KMS-11 (cell line): ENCODE results near the gene EEA1.
A peak's percentile ranks its signal among the peaks of the same experiment; 100 is the strongest.

Experiments used
- H2AFZ ChIP-seq: fragments of 200-600 bp; sonication (generic); 2 replicates; pipeline ENCODE4 v1.6.1; 2016; ENCODE audit warnings: antibody characterized with exemption, mixed run types, low read depth
- H3K27ac ChIP-seq: fragments of 200-600 bp; sonication (generic); 2 replicates; pipeline ENCODE4 v1.6.1; 2016; ENCODE audit warnings: mild to moderate bottlenecking, mixed run types
- H3K27me3 ChIP-seq: fragments of 200-600 bp; sonication (generic); 2 replicates; pipeline ENCODE4 v1.6.1; 2017; ENCODE audit warnings: mild to moderate bottlenecking, low read depth, mixed run types, moderate library complexity; ENCODE audit not compliant: insufficient read depth
- H3K36me3 ChIP-seq: fragments of 200-600 bp; sonication (generic); 2 replicates; pipeline ENCODE4 v1.6.1; 2017; ENCODE audit warnings: mild to moderate bottlenecking, mixed run types; ENCODE audit not compliant: insufficient read depth
- H3K4me1 ChIP-seq: fragments of 200-600 bp; sonication (generic); 2 replicates; pipeline ENCODE4 v1.6.1; 2016; ENCODE audit warnings: mild to moderate bottlenecking, low read depth, mixed run types; ENCODE audit not compliant: poor library complexity, severe bottlenecking
- H3K4me2 ChIP-seq: fragments of 200-600 bp; sonication (generic); 2 replicates; pipeline ENCODE4 v1.7.0; 2016; ENCODE audit warnings: mild to moderate bottlenecking, mixed run types
- H3K4me3 ChIP-seq: fragments of 200-600 bp; sonication (generic); IDR thresholded peaks from 2 replicates; pipeline ENCODE4 v1.6.1; 2017; ENCODE audit warnings: low read depth, low read length, mixed read lengths; ENCODE audit not compliant: insufficient read depth
- H3K79me2 ChIP-seq: fragments of 200-600 bp; sonication (generic); 2 replicates; pipeline ENCODE4 v1.6.1; 2016; ENCODE audit warnings: low read depth, mixed run types; ENCODE audit not compliant: insufficient read depth
- H3K9ac ChIP-seq: fragments of 200-600 bp; sonication (generic); 2 replicates; pipeline ENCODE4 v1.6.1; 2016; ENCODE audit warnings: mild to moderate bottlenecking, mixed run types
- H4K20me1 ChIP-seq: fragments of 200-600 bp; sonication (generic); 2 replicates; pipeline ENCODE4 v1.6.1; 2016; ENCODE audit warnings: mild to moderate bottlenecking, mixed run types; ENCODE audit not compliant: insufficient read depth
- TF ChIP-seq, protein P1 (sequence below): fragments of 200-600 bp; sonication (generic); conservative IDR thresholded peaks from 2 replicates; pipeline ENCODE4 v1.6.1; 2017; ENCODE audit warnings: low read depth, mild to moderate bottlenecking, antibody characterized with exemption, low read length, moderate library complexity, mixed read lengths

Gene EEA1

DNA sequence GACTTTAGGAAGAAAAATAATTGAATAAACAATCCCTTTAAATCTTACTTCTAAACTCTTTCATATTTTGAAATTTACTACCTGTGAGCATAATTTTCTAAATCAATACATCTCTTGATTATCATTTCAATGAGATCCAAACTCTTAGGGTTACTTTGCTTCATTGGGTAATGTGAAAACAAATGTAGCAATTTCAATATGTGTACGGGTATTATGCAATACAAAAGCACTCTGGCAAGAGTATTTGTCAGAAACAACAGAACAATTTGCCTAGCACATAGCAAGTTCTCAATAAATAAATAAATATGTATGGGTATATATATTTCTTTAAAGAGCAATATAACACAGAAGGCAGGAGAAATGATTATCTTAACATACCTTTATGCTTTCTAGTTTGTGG is 149.2 kb downstream of the EEA1 start:
- H3K36me3 ChIP-seq = no peaks in the 10 kb centered on the region
- H3K4me3 ChIP-seq = no peak overlapping the region
- TF ChIP-seq, protein P1, sequence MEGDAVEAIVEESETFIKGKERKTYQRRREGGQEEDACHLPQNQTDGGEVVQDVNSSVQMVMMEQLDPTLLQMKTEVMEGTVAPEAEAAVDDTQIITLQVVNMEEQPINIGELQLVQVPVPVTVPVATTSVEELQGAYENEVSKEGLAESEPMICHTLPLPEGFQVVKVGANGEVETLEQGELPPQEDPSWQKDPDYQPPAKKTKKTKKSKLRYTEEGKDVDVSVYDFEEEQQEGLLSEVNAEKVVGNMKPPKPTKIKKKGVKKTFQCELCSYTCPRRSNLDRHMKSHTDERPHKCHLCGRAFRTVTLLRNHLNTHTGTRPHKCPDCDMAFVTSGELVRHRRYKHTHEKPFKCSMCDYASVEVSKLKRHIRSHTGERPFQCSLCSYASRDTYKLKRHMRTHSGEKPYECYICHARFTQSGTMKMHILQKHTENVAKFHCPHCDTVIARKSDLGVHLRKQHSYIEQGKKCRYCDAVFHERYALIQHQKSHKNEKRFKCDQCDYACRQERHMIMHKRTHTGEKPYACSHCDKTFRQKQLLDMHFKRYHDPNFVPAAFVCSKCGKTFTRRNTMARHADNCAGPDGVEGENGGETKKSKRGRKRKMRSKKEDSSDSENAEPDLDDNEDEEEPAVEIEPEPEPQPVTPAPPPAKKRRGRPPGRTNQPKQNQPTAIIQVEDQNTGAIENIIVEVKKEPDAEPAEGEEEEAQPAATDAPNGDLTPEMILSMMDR = no peak
- no peak overlapping the region for H3K27ac ChIP-seq
- no peak overlapping the region for H3K4me2 ChIP-seq
- H2AFZ ChIP-seq = no peak overlapping the region
- peaks cover 6% of the 10 kb centered on the region for H3K4me1 ChIP-seq
- H3K27me3 ChIP-seq = no peaks in the 10 kb centered on the region
- no peaks in the 10 kb centered on the region for H3K79me2 ChIP-seq
- no peak overlapping the region for H3K9ac ChIP-seq
- no peaks in the 10 kb centered on the region for H4K20me1 ChIP-seq

DNA sequence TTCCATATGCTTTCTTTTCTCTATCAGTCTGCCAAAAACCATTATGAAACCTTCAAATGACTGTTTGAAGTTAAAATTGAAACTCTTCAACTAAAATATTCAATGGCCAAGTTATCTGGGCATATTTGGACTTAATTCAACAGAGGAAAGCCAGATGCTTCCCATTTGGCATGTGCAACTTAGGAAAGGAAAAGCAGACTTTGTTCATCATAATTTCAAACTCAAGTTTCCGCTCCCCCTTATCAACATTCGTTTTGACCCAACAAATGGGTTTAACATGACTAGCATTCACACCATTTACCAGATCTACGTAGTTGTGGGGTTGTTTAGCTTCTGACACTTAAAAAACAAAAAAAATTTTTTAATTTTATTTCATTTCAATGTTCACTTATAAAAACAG is 150.6 kb downstream of the EEA1 start:
- Histone ChIP-seq H3K27me3 (no peaks in the 10 kb centered on the region), H2AFZ (no peak overlapping the region), H3K4me2 (no peak overlapping the region), H3K9ac (no peak overlapping the region), H3K79me2 (no peaks in the 10 kb centered on the region), H3K4me3 (no peak overlapping the region), H3K4me1 (no peaks in the 10 kb centered on the region), H3K36me3 (no peaks in the 10 kb centered on the region), H4K20me1 (no peaks in the 10 kb centered on the region), H3K27ac (no peak overlapping the region)
- TF ChIP-seq, protein P1 = no peak

DNA sequence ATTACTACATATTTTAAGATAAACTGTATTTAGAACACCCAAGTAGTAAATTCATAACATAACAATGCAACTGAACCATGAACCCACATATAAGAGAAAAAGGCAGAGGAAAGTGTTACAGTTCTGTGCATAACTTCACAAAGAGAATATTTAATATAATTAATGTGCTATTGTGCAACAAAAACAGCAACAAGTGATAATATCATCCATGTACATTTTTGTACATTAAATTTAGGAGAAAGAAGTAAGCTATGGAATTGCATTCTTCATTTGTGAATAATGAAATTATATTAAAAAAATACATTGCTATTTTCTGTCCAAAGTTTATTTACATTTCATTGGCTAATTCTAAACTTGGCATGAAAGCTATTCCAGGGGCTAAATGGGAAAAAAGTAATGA is 153.7 kb downstream of the EEA1 start:
- H3K27me3 ChIP-seq = no peaks in the 10 kb centered on the region
- no peak overlapping the region for H3K4me2 ChIP-seq
- H3K79me2 ChIP-seq = no peaks in the 10 kb centered on the region
- no peaks in the 10 kb centered on the region for H3K36me3 ChIP-seq
- no peak overlapping the region for H3K27ac ChIP-seq
- H2AFZ ChIP-seq = no peak overlapping the region
- no peaks in the 10 kb centered on the region for H4K20me1 ChIP-seq
- TF ChIP-seq, protein P1 = no peak
- no peak overlapping the region for H3K9ac ChIP-seq
- H3K4me1 ChIP-seq = peaks cover 15% of the 10 kb centered on the region
- H3K4me3 ChIP-seq = no peak overlapping the region

DNA sequence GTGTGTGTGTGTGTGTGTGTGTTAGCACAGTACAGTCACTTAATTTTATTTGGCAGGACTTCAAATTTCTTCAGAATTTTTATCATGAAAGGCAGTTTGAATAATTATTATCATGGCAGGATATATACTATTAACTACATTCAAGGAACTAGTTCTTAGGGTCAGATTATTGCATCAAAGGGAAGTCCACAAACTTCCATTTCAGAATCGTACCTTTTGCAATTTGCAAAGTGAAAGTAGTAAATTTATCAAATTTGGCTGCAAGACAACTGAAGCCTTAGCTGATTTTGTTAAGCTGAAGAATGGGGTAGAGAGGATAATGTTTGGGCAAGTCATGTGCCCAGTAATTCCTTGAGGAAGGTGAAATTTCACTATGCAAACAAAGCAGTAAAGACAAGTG is 158.1 kb downstream of the EEA1 start:
- H3K4me1 ChIP-seq = peaks cover 47% of the 10 kb centered on the region
- H3K36me3 ChIP-seq = no peaks in the 10 kb centered on the region
- no peak overlapping the region for H3K9ac ChIP-seq
- H3K4me3 ChIP-seq = no peak overlapping the region
- H4K20me1 ChIP-seq = no peaks in the 10 kb centered on the region
- no peak overlapping the region for H3K27ac ChIP-seq
- H3K79me2 ChIP-seq = no peaks in the 10 kb centered on the region
- no peaks in the 10 kb centered on the region for H3K27me3 ChIP-seq
- 0 out of 2 replicates have a peak overlapping the region, but pooled peaks have one; percentile 39 for H3K4me2 ChIP-seq
- H2AFZ ChIP-seq = no peak overlapping the region
- TF ChIP-seq, protein P1 = no peak
